Measurements from ENCODE around the gene MSANTD2.

Gene MSANTD2

GRCh38 chr11:124728134-124728533, 72.1 kb downstream of the MSANTD2 start:
- no peak for DNase-seq

- no peak for DNase-seq
Observed at GRCh38 chr11:124727474-124727873, 72.7 kb downstream of the MSANTD2 start.

DNA sequence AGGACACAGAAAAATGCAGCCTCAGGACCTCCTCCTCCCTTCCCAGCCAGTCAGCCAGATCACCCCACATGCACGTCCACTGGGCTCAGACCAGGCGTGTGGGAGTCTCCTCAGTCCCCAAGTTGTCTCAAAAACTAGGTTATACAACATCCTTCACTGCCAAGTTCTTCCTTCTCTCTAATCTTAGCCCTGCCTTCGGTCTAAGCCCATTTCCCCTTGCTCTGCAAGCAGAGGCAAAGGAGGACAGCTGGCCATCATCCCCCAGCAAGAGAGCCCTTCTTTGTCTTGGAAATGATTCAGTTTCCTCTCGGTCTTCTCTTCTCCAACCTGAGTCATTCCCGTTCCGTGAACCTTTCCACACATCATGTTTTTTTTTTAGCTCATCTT, 74.5 kb downstream of the MSANTD2 start:
- no peak for DNase-seq

DNA sequence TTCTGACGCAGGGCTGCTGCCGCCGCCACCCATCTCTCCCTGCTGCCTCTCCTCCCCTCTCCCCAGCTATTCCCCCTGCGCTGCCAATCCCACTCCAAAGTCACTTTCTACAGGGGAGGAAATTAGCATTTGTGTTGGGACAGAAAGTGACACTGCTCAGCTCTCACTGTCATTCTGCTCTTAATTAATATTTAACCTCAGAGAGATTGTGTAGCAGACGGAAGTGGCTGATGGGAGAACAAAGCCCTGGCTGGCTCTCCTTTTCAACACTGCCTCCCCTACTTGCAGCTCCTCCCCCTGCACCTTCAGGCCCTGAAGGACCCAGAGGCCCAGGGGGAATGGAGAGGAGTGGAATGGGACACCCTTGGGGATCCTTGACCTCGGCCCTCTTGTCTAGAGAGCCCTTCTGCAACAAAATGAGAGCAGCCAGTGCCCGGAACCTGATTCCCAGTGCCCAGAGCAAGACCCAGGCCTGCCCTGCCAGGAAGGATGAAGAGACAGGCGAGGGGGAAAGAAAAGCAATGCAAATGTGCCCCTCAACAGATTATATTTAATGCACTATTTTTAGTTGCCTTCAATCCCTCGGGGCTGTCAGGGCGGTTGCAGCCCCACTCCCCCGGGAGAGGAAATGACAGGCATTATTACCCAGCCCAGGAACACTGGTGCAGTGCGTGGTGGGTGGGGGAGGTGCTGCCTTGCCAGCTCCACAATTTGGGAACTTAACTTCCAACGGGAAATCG, 75.1 kb downstream of the MSANTD2 start:
- no peak for DNase-seq

DNA sequence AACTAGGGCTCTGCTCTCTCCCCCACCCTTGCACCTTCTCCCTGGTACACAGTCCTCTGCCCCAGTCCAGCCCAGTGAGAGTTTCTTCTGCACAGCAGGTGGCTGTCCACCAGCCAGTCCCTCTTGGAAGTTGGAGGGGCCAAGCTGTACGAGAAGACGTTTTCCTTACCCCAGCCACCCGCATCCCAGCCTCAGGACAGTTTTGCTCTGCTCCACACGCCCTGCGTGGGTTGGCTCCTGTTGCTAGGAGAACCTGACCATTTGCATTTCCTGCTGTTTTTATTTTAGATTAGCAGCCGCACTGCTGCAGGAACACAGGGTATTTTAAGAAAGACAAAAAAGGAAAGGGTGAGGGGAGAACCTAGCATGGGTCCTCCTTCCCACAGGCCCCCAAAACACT, 78.0 kb downstream of the MSANTD2 start:
- DNase-seq = no peak

DNA sequence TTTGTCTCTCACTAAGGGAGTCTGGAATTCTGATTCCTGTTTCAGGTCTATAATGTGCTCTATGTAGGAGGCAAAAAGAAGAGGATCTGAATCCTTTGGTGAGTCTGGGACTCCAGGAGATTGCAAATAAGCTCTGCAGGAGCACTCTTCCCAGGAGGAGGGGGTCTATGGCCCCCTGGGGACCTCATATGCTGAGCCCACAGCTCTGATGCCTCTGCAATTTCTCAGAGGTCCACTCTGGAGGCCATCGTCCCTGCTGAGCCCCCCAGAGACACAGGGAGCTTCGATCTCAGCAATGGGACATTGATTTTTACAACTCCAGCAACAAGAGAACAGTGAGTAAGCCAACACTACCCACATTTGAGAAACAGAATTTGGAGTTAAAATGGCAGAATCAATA, 80.7 kb downstream of the MSANTD2 start:
- no peak for DNase-seq

DNA sequence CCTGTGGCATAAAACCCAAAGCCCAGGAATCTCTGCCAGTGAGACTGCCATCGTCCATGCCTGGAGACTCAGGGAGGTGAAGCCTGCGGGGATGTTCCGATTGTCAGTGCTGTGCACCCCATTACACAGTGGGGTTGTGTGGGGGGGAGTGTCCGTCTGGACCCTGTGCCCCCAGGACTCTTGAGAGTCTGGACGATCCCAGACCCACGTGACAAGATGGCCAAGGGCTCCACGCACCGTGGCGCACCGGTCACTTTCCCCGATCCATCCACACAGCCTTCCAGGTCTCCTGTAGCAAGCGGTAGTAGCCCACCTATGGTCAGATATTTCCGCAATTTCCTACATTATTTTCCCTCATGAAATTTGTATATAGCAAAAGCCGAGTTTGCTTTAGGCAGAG, 81.4 kb downstream of the MSANTD2 start:
- DNase-seq = no peak

- no peak for DNase-seq
Observed at GRCh38 chr11:124717786-124718651, 82.2 kb downstream of the MSANTD2 start.

- no peak for DNase-seq
Observed at GRCh38 chr11:124717421-124717785, 82.8 kb downstream of the MSANTD2 start.

DNA sequence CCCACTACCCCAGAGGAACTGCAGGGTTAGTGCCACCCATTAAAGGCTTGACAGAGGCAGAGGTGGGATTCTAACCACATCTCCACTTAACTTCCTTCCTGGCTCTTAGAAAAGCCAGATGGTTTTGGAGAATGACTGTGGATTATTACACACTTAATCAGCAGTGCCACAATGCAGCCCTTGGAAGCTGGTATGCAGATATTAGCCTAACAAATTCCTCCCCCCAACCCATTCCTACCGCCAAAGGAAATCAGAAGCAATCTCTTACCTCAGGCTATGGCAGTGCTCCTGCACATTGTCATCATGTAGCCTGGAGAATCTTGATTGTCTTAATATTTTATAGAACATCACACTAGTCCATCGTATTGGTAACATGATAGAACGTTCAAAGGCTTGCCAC, 83.6 kb downstream of the MSANTD2 start:
- DNase-seq = no peak
